Neural progenitor cell (in vitro differentiated cells): ENCODE results near the gene PDE4A. TPM values are rescaled to one million over a fixed set of nuclear protein-coding genes. Genes with fewer than 3 reads are reported as not detected.

ENCODE experiments used
- DNase-seq: peaks from one replicate; pipeline ENCODE4 v3.0.0-alpha.2; 2016; ENCODE audit warnings: low spot score
- H2AFZ ChIP-seq: fragments of 200-600 bp; sonication (generic); replicated peaks from 2 replicates; pipeline ENCODE4 v1.6.1; 2016; ENCODE audit warnings: antibody characterized with exemption
- H3F3A ChIP-seq: fragments of 200-600 bp; sonication (generic); 2 replicates; pipeline ENCODE4 v1.6.1; 2016; ENCODE audit warnings: antibody characterized with exemption, low read depth
- H3K27ac ChIP-seq: fragments of 200-600 bp; sonication (generic); 2 replicates; pipeline ENCODE4 v1.5.1; 2016; ENCODE audit warnings: mild to moderate bottlenecking
- H3K27me3 ChIP-seq: fragments of 200-600 bp; sonication (generic); 2 replicates; pipeline ENCODE4 v1.6.1; 2016; ENCODE audit warnings: mild to moderate bottlenecking, moderate library complexity
- H3K36me3 ChIP-seq: fragments of 200-600 bp; sonication (generic); 2 replicates; pipeline ENCODE4 v1.5.1; 2016
- H3K4me1 ChIP-seq: fragments of 200-600 bp; sonication (generic); 2 replicates; pipeline ENCODE4 v1.6.1; 2016; ENCODE audit warnings: mixed run types
- H3K4me2 ChIP-seq: fragments of 200-600 bp; sonication (generic); 2 replicates; pipeline ENCODE4 v1.6.1; 2016
- H3K4me3 ChIP-seq: fragments of 200-600 bp; sonication (generic); 2 replicates; pipeline ENCODE4 v1.5.1; 2016
- H3K79me2 ChIP-seq: fragments of 200-600 bp; sonication (generic); 2 replicates; pipeline ENCODE4 v1.6.1; 2016; ENCODE audit warnings: low read depth
- H3K9ac ChIP-seq: fragments of 200-600 bp; sonication (generic); 2 replicates; pipeline ENCODE4 v1.6.1; 2016
- H3K9me3 ChIP-seq: fragments of 200-600 bp; sonication (generic); 2 replicates; pipeline ENCODE4 v1.5.1; 2016; ENCODE audit warnings: low read depth
- H4K20me1 ChIP-seq: fragments of 200-600 bp; sonication (generic); 2 replicates; pipeline ENCODE4 v1.6.1; 2016; ENCODE audit warnings: low read depth
- H3K27ac Mint-ChIP-seq: 3 replicates; pipeline ENCODE4 v1.8.0; 2021; ENCODE audit warnings: mixed read lengths
- H3K27me3 Mint-ChIP-seq: 2 replicates; pipeline ENCODE4 v1.8.0; 2022; ENCODE audit warnings: low read depth, mild to moderate bottlenecking, inconsistent platforms, moderate library complexity, mixed read lengths; ENCODE audit not compliant: insufficient read depth
- H3K36me3 Mint-ChIP-seq: 3 replicates; pipeline ENCODE4 v1.8.0; 2021; ENCODE audit warnings: mixed read lengths
- H3K4me1 Mint-ChIP-seq: 3 replicates; pipeline ENCODE4 v1.8.0; 2021; ENCODE audit warnings: mixed read lengths
- H3K4me3 Mint-ChIP-seq: 3 replicates; pipeline ENCODE4 v1.8.0; 2021; ENCODE audit warnings: mild to moderate bottlenecking, moderate library complexity, mixed read lengths
- H3K9me3 Mint-ChIP-seq: 3 replicates; pipeline ENCODE4 v1.8.0; 2020; ENCODE audit warnings: mixed read lengths
- CTCF ChIP-seq: fragments of 200-600 bp; sonication (generic); IDR thresholded peaks from 2 replicates; pipeline ENCODE4 v1.5.1; 2017; ENCODE audit warnings: antibody characterized with exemption, mild to moderate bottlenecking
- EZH2 ChIP-seq: fragments of 200-600 bp; sonication (generic); IDR thresholded peaks from 2 replicates; pipeline ENCODE4 v1.6.1; 2017; ENCODE audit warnings: antibody characterized with exemption, mild to moderate bottlenecking, moderate library complexity
- EZH2phosphoT487 ChIP-seq: fragments of 200-600 bp; sonication (generic); IDR thresholded peaks from 2 replicates; pipeline ENCODE4 v1.6.1; 2017; ENCODE audit warnings: antibody characterized with exemption
- total RNA-seq: library from RNA; depleted of rRNA; stranded (reverse); fragments of >200 nt; gene quantifications from 2 replicates; pipeline ENCODE4 v1.2.3, GENCODE V29; 2015; ENCODE audit warnings: low replicate concordance

Gene PDE4A
- total RNA-seq, 1 donor from 2014 or later: 0.37 TPM

GRCh38 chr19:10404888-10405820 lies 15.2 kb upstream of the PDE4A start:
- Histone ChIP-seq H3K9me3 (no peaks in the 10 kb centered on the region), H3K4me3 (peak overlapping the region; percentile 97), H3K9ac (no peak overlapping the region), H2AFZ (peak overlapping the region; percentile 98), H3K4me2 (peak overlapping the region; percentile 92), H3K27me3 (peaks cover 36% of the 10 kb centered on the region), H4K20me1 (peaks cover 23% of the 10 kb centered on the region), H3K79me2 (peaks cover 32% of the 10 kb centered on the region), H3K27ac (no peak overlapping the region), H3K4me1 (peaks cover 5% of the 10 kb centered on the region), H3K36me3 (no peaks in the 10 kb centered on the region), H3F3A (peaks cover 23% of the 10 kb centered on the region)
- peak; percentile 24 for TF ChIP-seq EZH2phosphoT487
- no peak for TF ChIP-seq EZH2
- Mint-ChIP-seq H3K9me3 (no peaks in the 10 kb centered on the region), H3K36me3 (no peaks in the 10 kb centered on the region), H3K27ac (peak overlapping the region; percentile 32), H3K4me3 (peak overlapping the region; percentile 93), H3K27me3 (peaks cover 14% of the 10 kb centered on the region), H3K4me1 (peaks cover 31% of the 10 kb centered on the region)
- peak; percentile 37 for DNase-seq

GRCh38 chr19:10406191-10406590 lies 14.1 kb upstream of the PDE4A start:
- H3K27me3 Mint-ChIP-seq: peaks cover 12% of the 10 kb centered on the region
- no peaks in the 10 kb centered on the region for H3K9me3 Mint-ChIP-seq
- TF ChIP-seq EZH2 (no peak), EZH2phosphoT487 (no peak), CTCF (no peak)
- H3K4me1 Mint-ChIP-seq: peaks cover 30% of the 10 kb centered on the region
- H3K4me3 Mint-ChIP-seq: peak overlapping the region; percentile 62
- Histone ChIP-seq H3K27ac (no peak overlapping the region), H3K4me1 (peaks cover 5% of the 10 kb centered on the region), H3K4me3 (no peak overlapping the region), H3K9ac (no peak overlapping the region), H3F3A (peaks cover 23% of the 10 kb centered on the region), H3K4me2 (no peak overlapping the region), H4K20me1 (peaks cover 12% of the 10 kb centered on the region), H3K9me3 (no peaks in the 10 kb centered on the region), H2AFZ (no peak overlapping the region), H3K27me3 (peaks cover 36% of the 10 kb centered on the region), H3K79me2 (peaks cover 22% of the 10 kb centered on the region), H3K36me3 (no peaks in the 10 kb centered on the region)
- no peaks in the 10 kb centered on the region for H3K36me3 Mint-ChIP-seq
- no peak overlapping the region for H3K27ac Mint-ChIP-seq
- no peak for DNase-seq

GRCh38 chr19:10407096-10407495 lies 13.2 kb upstream of the PDE4A start:
- H3K9me3 ChIP-seq: no peaks in the 10 kb centered on the region
- H3F3A ChIP-seq: peaks cover 23% of the 10 kb centered on the region
- peaks cover 12% of the 10 kb centered on the region for H3K27me3 Mint-ChIP-seq
- TF ChIP-seq EZH2phosphoT487 (no peak), EZH2 (no peak), CTCF (no peak)
- no peaks in the 10 kb centered on the region for H3K9me3 Mint-ChIP-seq
- H3K4me1 Mint-ChIP-seq: peaks cover 23% of the 10 kb centered on the region
- no peak overlapping the region for H3K4me2 ChIP-seq
- H3K4me3 ChIP-seq: no peak overlapping the region
- DNase-seq: no peak
- H4K20me1 ChIP-seq: peaks cover 6% of the 10 kb centered on the region
- no peak overlapping the region for H3K4me3 Mint-ChIP-seq
- no peaks in the 10 kb centered on the region for H3K36me3 ChIP-seq
- peaks cover 43% of the 10 kb centered on the region for H3K27me3 ChIP-seq
- H3K27ac ChIP-seq: no peak overlapping the region
- no peak overlapping the region for H3K27ac Mint-ChIP-seq
- no peaks in the 10 kb centered on the region for H3K36me3 Mint-ChIP-seq
- H3K9ac ChIP-seq: no peak overlapping the region
- no peak overlapping the region for H2AFZ ChIP-seq
- peaks cover 4% of the 10 kb centered on the region for H3K4me1 ChIP-seq
- peaks cover 13% of the 10 kb centered on the region for H3K79me2 ChIP-seq
